HCT116 (cell line): Measurements from ENCODE around the gene CCDC73. TPM values are rescaled to one million over a fixed set of nuclear protein-coding genes. Genes with fewer than 3 reads are reported as not detected.

Source experiments
- ATAC-seq: fragments of 200-7000 bp; cut with Tn5 transposase; 2 replicates; pipeline ENCODE4 v1.9.1; 2020; ENCODE audit warnings: mild to moderate bottlenecking, moderate library complexity
- BruUV-seq: library from RNA; stranded (reverse); fragments of 400-500 nt; replicated peaks from 2 replicates; lab custom pipeline; 2021; lab: Mats Ljungman, UMichigan
- CTCF ChIA-PET: fragments of 300-600 bp; sonication (Branson Sonifier 250); formaldehyde crosslinking; loops from one replicate; lab custom pipeline; 2021; ENCODE audit warnings: antibody characterized with exemption; lab: Charles Lee
- POLR2A ChIA-PET: fragments of 300-600, 350-600 bp; sonication (Branson Sonifier 250); formaldehyde crosslinking; loops from one replicate; lab custom pipeline; 2021; ENCODE audit warnings: antibody characterized with exemption; lab: Charles Lee
- RAD21 ChIA-PET, 2 experiments: fragments of 300-600 bp; sonication (Branson Sonifier 250); formaldehyde crosslinking; loops; one replicate each; lab custom pipeline; 2023; ENCODE audit warnings: low total read pairs in 2 of 2; ENCODE audit not compliant: uncharacterized antibody in 2 of 2, unreplicated experiment in 2 of 2, low non-redundant PET in 1 of 2; lab: Charles Lee
- DNase-seq: peaks from one replicate; pipeline ENCODE4 v3.0.0-alpha.2; 2010; ENCODE audit warnings: low read depth, low spot score
- H2AFZ ChIP-seq: fragments of 200-600 bp; shearing (Covaris generic), sonication (generic); 2 replicates; pipeline ENCODE4 v1.6.1; 2017; ENCODE audit warnings: low read depth, mixed run types, mixed read lengths, antibody characterized with exemption, low read length; ENCODE audit not compliant: poor library complexity, severe bottlenecking
- H3K27ac ChIP-seq: 2 replicates; pipeline ENCODE4 v1.5.1; 2012; ENCODE audit warnings: low read depth, low read length
- H3K27me3 ChIP-seq: fragments of 200-600 bp; sonication (generic); 2 replicates; pipeline ENCODE4 v1.6.1; 2016; ENCODE audit warnings: mixed run types, low read length, mixed read lengths; ENCODE audit not compliant: insufficient read depth
- H3K36me3 ChIP-seq, 2 experiments: fragments of 200-500 bp in 1 of 2; fragments of 200-600 bp in 1 of 2; sonication (Bioruptor generic) in 1 of 2; sonication (generic) in 1 of 2; 2 replicates each; pipeline versions ENCODE4 v1.5.1 to v1.6.1; 2014 to 2016; ENCODE audit warnings: low read length in 2 of 2, inconsistent platforms in 1 of 2, mixed read lengths in 1 of 2, mixed run types in 1 of 2; ENCODE audit not compliant: insufficient read depth in 2 of 2, control insufficient read depth in 1 of 2
- H3K4me1 ChIP-seq, 2 experiments: fragments of 200-600 bp in 1 of 2; sonication (generic) in 1 of 2; 2 replicates each; pipeline versions ENCODE4 v1.5.1 to v1.6.1; 2012 to 2017; ENCODE audit warnings: low read length in 2 of 2, inconsistent platforms in 1 of 2, mild to moderate bottlenecking in 1 of 2, mixed read lengths in 1 of 2, mixed run types in 1 of 2, moderate library complexity in 1 of 2; ENCODE audit not compliant: insufficient read depth in 2 of 2, control insufficient read depth in 1 of 2
- H3K4me2 ChIP-seq: fragments of 200-600 bp; sonication (generic); 2 replicates; pipeline ENCODE4 v1.6.1; 2017; ENCODE audit warnings: mixed run types, low read length, mixed read lengths
- H3K4me3 ChIP-seq, 2 experiments: fragments of 200-600 bp in 1 of 2; sonication (generic) in 1 of 2; replicated peaks in 1 of 2; 2 replicates each; pipeline ENCODE4 v1.5.1; 2011 to 2016; ENCODE audit warnings: low read length in 2 of 2, control low read depth in 1 of 2, low read depth in 1 of 2, mild to moderate bottlenecking in 1 of 2, mixed read lengths in 1 of 2, mixed run types in 1 of 2
- H3K79me2 ChIP-seq: fragments of 200-600 bp; sonication (generic); 2 replicates; pipeline ENCODE4 v1.6.1; 2017; ENCODE audit warnings: mild to moderate bottlenecking, mixed run types, low read length, moderate library complexity, mixed read lengths; ENCODE audit not compliant: insufficient read depth
- H3K9ac ChIP-seq: fragments of 200-600 bp; sonication (generic); 2 replicates; pipeline ENCODE4 v1.6.1; 2016; ENCODE audit warnings: low read length, mixed read lengths
- H3K9me2 ChIP-seq: fragments of 200-600 bp; sonication (generic), shearing (Covaris generic); 2 replicates; pipeline ENCODE4 v1.6.1; 2017; ENCODE audit warnings: mixed run types, mild to moderate bottlenecking, moderate library complexity; ENCODE audit not compliant: insufficient read depth
- H3K9me3 ChIP-seq, 2 experiments: fragments of 200-500 bp in 1 of 2; fragments of 200-600 bp in 1 of 2; sonication (Bioruptor generic) in 1 of 2; sonication (generic) in 1 of 2; 2 replicates each; pipeline ENCODE4 v1.6.1; 2014 to 2017; ENCODE audit warnings: low read length in 2 of 2, mixed read lengths in 2 of 2, inconsistent platforms in 1 of 2, low read depth in 1 of 2, mild to moderate bottlenecking in 1 of 2, mixed run types in 1 of 2, moderate library complexity in 1 of 2; ENCODE audit not compliant: control insufficient read depth in 1 of 2, insufficient read depth in 1 of 2
- H4K20me1 ChIP-seq: fragments of 200-600 bp; sonication (generic), shearing (Covaris generic); 2 replicates; pipeline ENCODE4 v1.6.1; 2017; ENCODE audit warnings: mixed run types, mild to moderate bottlenecking, moderate library complexity; ENCODE audit not compliant: insufficient read depth
- CTCF ChIP-seq, 3 experiments: fragments of 200-600 bp in 1 of 3; sonication (generic) in 1 of 3; IDR thresholded peaks in 2 of 3; conservative IDR thresholded peaks in 1 of 3; 2 replicates each; pipeline ENCODE4 v1.5.1; 2012 to 2017; ENCODE audit warnings: low read depth in 2 of 3, low read length in 2 of 3, antibody characterized with exemption in 1 of 3, borderline replicate concordance in 1 of 3, control low read depth in 1 of 3, mild to moderate bottlenecking in 1 of 3, mixed read lengths in 1 of 3, mixed run types in 1 of 3, moderate library complexity in 1 of 3; ENCODE audit not compliant: insufficient read depth in 1 of 3
- FOSL1 ChIP-seq: IDR thresholded peaks from 2 replicates; pipeline ENCODE4 v1.6.1; 2012; ENCODE audit warnings: low read depth
- JUND ChIP-seq: IDR thresholded peaks from 2 replicates; pipeline ENCODE4 v1.6.1; 2012
- YY1 ChIP-seq: IDR thresholded peaks from 2 replicates; pipeline ENCODE4 v1.6.1; 2011; ENCODE audit warnings: low read length, low read depth, moderate library complexity, mild to moderate bottlenecking; ENCODE audit not compliant: insufficient replicate concordance; ENCODE audit errors: extremely low read depth
- intact Hi-C: fragments of 100-400 bp; cut with micrococcal nuclease; formaldehyde crosslinking; loops from 2 replicates; pipeline ENCODE4 v1.10.0; 2022
- total RNA-seq: library from RNA; stranded (reverse); gene quantifications from one replicate; pipeline ENCODE4 v1.2.1, GENCODE V29; 2021; ENCODE audit not compliant: unreplicated experiment

CCDC73 gene
- total RNA-seq, 1 experiment from 2014 or later, result not detected

GRCh38 chr11:32751381-32751780 is 43.1 kb downstream of the CCDC73 start:
- ChIA-PET RAD21 (no interaction called here), CTCF (no interaction called here), POLR2A (no interaction called here)
- no peak overlapping the region for H3K27ac ChIP-seq
- TF ChIP-seq JUND, result no peak
- 0 out of 6 replicates have a peak, but pooled peaks of 2 of the 3 experiments have one; percentile 15 to 20 for TF ChIP-seq CTCF (IDR thresholded peaks at IDR 0.05 in 2 of 3, conservative IDR thresholded peaks at IDR 0.05 in 1 of 3; ENCODE audit: borderline replicate concordance in 1 of 3, insufficient read depth in 1 of 3, low read depth in 2 of 3, low read length in 2 of 3)
- H3K9me3 ChIP-seq, result no peaks in the 10 kb centered on the region
- H2AFZ ChIP-seq, result no peak overlapping the region
- no peaks in the 10 kb centered on the region for H3K4me1 ChIP-seq
- H3K4me3 ChIP-seq, result no peak overlapping the region
- ATAC-seq (peak; percentile 62; the same call in 1 of the 2 replicates), DNase-seq (no peak)
- H4K20me1 ChIP-seq, result no peaks in the 10 kb centered on the region
- H3K9ac ChIP-seq, result no peak overlapping the region
- intact Hi-C loops, result no loop called here
- no peaks in the 10 kb centered on the region for H3K9me2 ChIP-seq
- H3K36me3 ChIP-seq, result no peaks in the 10 kb centered on the region
- no peaks in the 10 kb centered on the region for H3K79me2 ChIP-seq
- H3K27me3 ChIP-seq, result no peaks in the 10 kb centered on the region
- BruUV-seq, result no TSS peak
- H3K4me2 ChIP-seq, result no peak overlapping the region

GRCh38 chr11:32729976-32730375 is 64.5 kb downstream of the CCDC73 start:
- Histone ChIP-seq H3K9me2 (no peaks in the 10 kb centered on the region), H3K27ac (no peak overlapping the region), H3K79me2 (no peaks in the 10 kb centered on the region), H2AFZ (no peak overlapping the region), H3K36me3 (no peaks in the 10 kb centered on the region), H3K4me1 (no peaks in the 10 kb centered on the region), H3K9ac (no peak overlapping the region), H3K4me3 (no peak overlapping the region), H3K9me3 (no peaks in the 10 kb centered on the region), H4K20me1 (no peaks in the 10 kb centered on the region), H3K4me2 (no peak overlapping the region), H3K27me3 (no peaks in the 10 kb centered on the region)
- BruUV-seq, result no TSS peak
- CTCF ChIA-PET, result no interaction called here
- no peak for TF ChIP-seq YY1
- TF ChIP-seq FOSL1, result no peak
- intact Hi-C loops, result no loop called here
- DNase-seq, result no peak
- POLR2A ChIA-PET, result no interaction called here
- RAD21 ChIA-PET, result no interaction called here
- no peak for ATAC-seq
